Measurements from ENCODE around the gene COL4A2.

GRCh38 chr13:110344320-110344719, 37.2 kb downstream of the COL4A2 start:
- TF ChIP-seq EZH2 (IDR thresholded peaks at IDR 0.05; ENCODE audit: insufficient read depth, low read length) (no peak), CTCF (IDR thresholded peaks at IDR 0.05; ENCODE audit: insufficient read depth, low read depth, low read length) (no peak)

Data from astrocyte (in vitro differentiated cells and primary cell).